ENCODE results near the gene PPFIBP2. TPM values are rescaled to one million over a fixed set of nuclear protein-coding genes. Genes with fewer than 3 reads are reported as not detected.
A peak's percentile ranks its signal among the peaks of the same experiment; 100 is the strongest.

The PPFIBP2 gene
- total RNA-seq, 1 experiment from 2014 or later: 13.9 TPM

DNA sequence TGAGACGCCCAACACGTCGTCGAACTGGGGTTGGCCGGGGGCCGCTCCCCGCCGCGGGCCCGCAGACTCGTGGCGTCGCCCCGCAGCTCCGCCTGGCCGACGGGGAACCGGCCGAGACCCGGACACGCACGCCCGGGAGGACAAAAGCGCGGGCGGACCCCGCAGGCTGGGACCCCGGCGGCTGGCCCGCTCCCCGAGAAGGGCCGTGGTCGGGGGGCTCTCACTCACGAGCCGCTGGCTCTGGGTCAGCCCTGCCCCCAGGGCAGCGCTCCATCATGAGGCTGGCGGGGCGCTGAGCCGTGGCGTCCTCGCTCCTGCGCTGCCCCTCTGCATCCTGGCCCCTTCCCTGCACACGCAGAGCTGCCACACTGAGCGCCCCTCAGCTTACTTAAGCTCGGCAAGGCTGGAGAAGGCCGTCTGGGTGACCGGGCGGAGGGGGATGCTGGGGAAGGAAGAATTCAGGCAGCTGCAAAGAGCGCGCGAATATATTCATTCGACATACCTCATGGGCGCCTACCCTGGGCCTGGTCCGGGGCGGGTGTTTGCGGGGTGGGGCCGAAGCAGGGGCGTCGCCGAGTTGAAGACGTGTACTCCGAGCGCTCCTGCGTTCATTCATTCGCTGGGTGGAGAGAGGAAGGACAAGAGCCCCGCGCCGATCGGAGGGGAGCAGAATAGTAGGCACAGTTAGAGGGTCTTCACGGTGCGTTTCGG is 160.1 kb downstream of the PPFIBP2 start:
- no peaks in the 10 kb centered on the region for H3K27me3 ChIP-seq (ENCODE audit: insufficient read depth, low read depth)
- TF ChIP-seq EZH2 (IDR thresholded peaks at IDR 0.05; ENCODE audit: low read depth): no peak
- TF ChIP-seq, protein P1, sequence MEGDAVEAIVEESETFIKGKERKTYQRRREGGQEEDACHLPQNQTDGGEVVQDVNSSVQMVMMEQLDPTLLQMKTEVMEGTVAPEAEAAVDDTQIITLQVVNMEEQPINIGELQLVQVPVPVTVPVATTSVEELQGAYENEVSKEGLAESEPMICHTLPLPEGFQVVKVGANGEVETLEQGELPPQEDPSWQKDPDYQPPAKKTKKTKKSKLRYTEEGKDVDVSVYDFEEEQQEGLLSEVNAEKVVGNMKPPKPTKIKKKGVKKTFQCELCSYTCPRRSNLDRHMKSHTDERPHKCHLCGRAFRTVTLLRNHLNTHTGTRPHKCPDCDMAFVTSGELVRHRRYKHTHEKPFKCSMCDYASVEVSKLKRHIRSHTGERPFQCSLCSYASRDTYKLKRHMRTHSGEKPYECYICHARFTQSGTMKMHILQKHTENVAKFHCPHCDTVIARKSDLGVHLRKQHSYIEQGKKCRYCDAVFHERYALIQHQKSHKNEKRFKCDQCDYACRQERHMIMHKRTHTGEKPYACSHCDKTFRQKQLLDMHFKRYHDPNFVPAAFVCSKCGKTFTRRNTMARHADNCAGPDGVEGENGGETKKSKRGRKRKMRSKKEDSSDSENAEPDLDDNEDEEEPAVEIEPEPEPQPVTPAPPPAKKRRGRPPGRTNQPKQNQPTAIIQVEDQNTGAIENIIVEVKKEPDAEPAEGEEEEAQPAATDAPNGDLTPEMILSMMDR (conservative IDR thresholded peaks at IDR 0.05): no peak
- H3K27ac ChIP-seq: no peak overlapping the region
- no peaks in the 10 kb centered on the region for H4K20me1 ChIP-seq (ENCODE audit: insufficient read depth)
- H3F3A ChIP-seq (ENCODE audit: insufficient read depth, low read depth): no peaks in the 10 kb centered on the region
- BruUV-seq (replicated peaks): no TSS peak
- ChIA-PET CTCF (no interaction called here), POLR2A (ENCODE audit: unreplicated experiment) (no interaction called here)
- H3K79me2 ChIP-seq (ENCODE audit: low read depth): no peaks in the 10 kb centered on the region
- DNase-seq: no peak
- no peak overlapping the region for H3K4me3 ChIP-seq
- no peak overlapping the region for H3K4me2 ChIP-seq
- no peak overlapping the region for H2AFZ ChIP-seq
- H3K9me3 ChIP-seq (ENCODE audit: insufficient read depth, low read depth): no peaks in the 10 kb centered on the region
- H3K36me3 ChIP-seq (ENCODE audit: low read depth): no peaks in the 10 kb centered on the region
- H3K4me1 ChIP-seq (replicated peaks; ENCODE audit: insufficient read depth): 0 out of 2 replicates have a peak, but pooled peaks cover 11% of the 10 kb centered on the region
- intact Hi-C loops (cut with micrococcal nuclease; ENCODE audit: unreplicated experiment): loop anchor here (5.0 kb wide), 1 partner anchor 162 kb away; the partner anchor contains the start of gene PPFIBP2
- H3K9me2 ChIP-seq (ENCODE audit: insufficient read depth): no peaks in the 10 kb centered on the region

DNA sequence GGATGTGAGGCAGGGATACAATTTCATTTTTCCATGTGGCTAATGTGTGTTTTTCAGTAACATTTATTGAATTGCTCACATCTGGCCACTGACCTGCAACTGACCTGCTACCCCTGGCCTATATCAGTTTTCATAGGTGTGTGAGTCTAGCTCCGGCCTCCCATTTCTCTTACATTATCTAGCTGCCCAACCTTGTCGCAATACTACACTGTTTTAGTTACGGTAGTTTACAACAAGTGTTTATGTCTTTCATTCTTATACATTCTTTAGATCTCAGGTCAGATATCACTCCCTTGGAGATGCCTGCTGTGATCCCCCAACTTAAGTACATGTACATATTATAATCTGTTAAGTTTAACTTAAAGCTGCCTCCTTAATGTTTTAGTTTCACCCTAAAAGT is 161.8 kb downstream of the PPFIBP2 start:
- ChIA-PET CTCF (no interaction called here), POLR2A (ENCODE audit: unreplicated experiment) (no interaction called here)
- no peaks in the 10 kb centered on the region for H3K36me3 ChIP-seq (ENCODE audit: low read depth)
- BruUV-seq (replicated peaks): no TSS peak
- no peaks in the 10 kb centered on the region for H4K20me1 ChIP-seq (ENCODE audit: insufficient read depth)
- no peaks in the 10 kb centered on the region for H3F3A ChIP-seq (ENCODE audit: insufficient read depth, low read depth)
- H3K4me3 ChIP-seq: no peak overlapping the region
- no peak overlapping the region for H3K27ac ChIP-seq
- H2AFZ ChIP-seq: no peak overlapping the region
- intact Hi-C loops (cut with micrococcal nuclease; ENCODE audit: unreplicated experiment): no loop called here
- TF ChIP-seq, protein P1 (conservative IDR thresholded peaks at IDR 0.05): no peak
- no peak for TF ChIP-seq EZH2 (IDR thresholded peaks at IDR 0.05; ENCODE audit: low read depth)
- H3K79me2 ChIP-seq (ENCODE audit: low read depth): no peaks in the 10 kb centered on the region
- peak in 1 of 2 experiments; percentile 60 for DNase-seq
- H3K4me2 ChIP-seq: no peak overlapping the region
- H3K27me3 ChIP-seq (ENCODE audit: insufficient read depth, low read depth): no peaks in the 10 kb centered on the region
- H3K9me3 ChIP-seq (ENCODE audit: insufficient read depth, low read depth): no peaks in the 10 kb centered on the region
- H3K9me2 ChIP-seq (ENCODE audit: insufficient read depth): no peaks in the 10 kb centered on the region
- 0 out of 2 replicates have a peak, but pooled peaks cover 11% of the 10 kb centered on the region for H3K4me1 ChIP-seq (replicated peaks; ENCODE audit: insufficient read depth)

DNA sequence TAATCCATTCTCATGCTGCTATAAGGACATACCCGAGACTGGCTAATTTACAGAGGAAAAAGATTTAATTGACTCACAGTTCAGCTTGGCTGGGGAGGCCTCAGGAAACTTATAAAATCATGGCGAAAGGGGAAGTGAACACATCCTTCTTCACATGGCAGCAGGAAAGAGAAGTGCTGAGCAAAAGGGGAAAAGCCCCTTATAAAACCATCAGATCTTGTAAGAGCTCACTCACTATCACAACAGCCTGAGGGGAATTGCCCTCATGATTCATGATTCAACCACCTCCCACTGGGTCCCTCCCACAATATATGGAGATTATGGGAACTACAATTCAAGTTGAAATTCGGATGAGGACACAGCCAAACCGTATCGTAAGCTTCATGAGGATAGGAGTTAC is 163.3 kb downstream of the PPFIBP2 start:
- no peak for TF ChIP-seq EZH2 (IDR thresholded peaks at IDR 0.05; ENCODE audit: low read depth)
- TF ChIP-seq, protein P1 (conservative IDR thresholded peaks at IDR 0.05): no peak
- CTCF ChIA-PET: no interaction called here
- Histone ChIP-seq H3K4me2 (no peak overlapping the region), H3K27ac (no peak overlapping the region), H3K27me3 (ENCODE audit: insufficient read depth, low read depth) (no peaks in the 10 kb centered on the region), H4K20me1 (ENCODE audit: insufficient read depth) (no peaks in the 10 kb centered on the region), H3K36me3 (ENCODE audit: low read depth) (no peaks in the 10 kb centered on the region), H3K4me1 (replicated peaks; ENCODE audit: insufficient read depth) (0 out of 2 replicates have a peak, but pooled peaks cover 11% of the 10 kb centered on the region), H3K9me3 (ENCODE audit: insufficient read depth, low read depth) (no peaks in the 10 kb centered on the region), H3K9me2 (ENCODE audit: insufficient read depth) (no peaks in the 10 kb centered on the region), H3K4me3 (no peak overlapping the region), H3F3A (ENCODE audit: insufficient read depth, low read depth) (no peaks in the 10 kb centered on the region), H3K79me2 (ENCODE audit: low read depth) (no peaks in the 10 kb centered on the region), H2AFZ (no peak overlapping the region)
- DNase-seq: peak in 1 of 2 experiments; percentile 54
- POLR2A ChIA-PET (ENCODE audit: unreplicated experiment): no interaction called here
- intact Hi-C loops (cut with micrococcal nuclease; ENCODE audit: unreplicated experiment): no loop called here
- BruUV-seq (replicated peaks): no TSS peak
